Osteoblast (primary cell): Measurements from ENCODE around the gene TBX21. TPM values are rescaled to one million over a fixed set of nuclear protein-coding genes. Genes with fewer than 3 reads are reported as not detected.

ENCODE experiments used
- total RNA-seq: library from RNA; depleted of rRNA; stranded (reverse); fragments of >200 nt; gene quantifications from 2 replicates; pipeline ENCODE4 v1.2.3, GENCODE V29; 2012

Gene TBX21
- total RNA-seq, 1 donor: not detected

Other genes starting within 250 kb of the TBX21 start
- gene NPEPPS, start 202.1 kb upstream of the TBX21 start, total RNA-seq: 104 and 105 TPM in 2 replicates
- gene KPNB1, start 83.3 kb upstream of the TBX21 start, total RNA-seq: 331 and 351 TPM in 2 replicates
- gene TBKBP1, start 39.1 kb upstream of the TBX21 start, total RNA-seq: 11.8 and 11.9 TPM in 2 replicates
- gene OSBPL7, start 88.6 kb downstream of the TBX21 start, total RNA-seq: 8.0 and 8.3 TPM in 2 replicates
- gene MRPL10, start 98.3 kb downstream of the TBX21 start, total RNA-seq: 32.7 and 35.8 TPM in 2 replicates
- gene LRRC46, start 98.4 kb downstream of the TBX21 start, total RNA-seq: not detected in 2 replicates
- 41.0 and 42.7 TPM in 2 replicates for gene SCRN2, start 108.0 kb downstream of the TBX21 start, total RNA-seq
- gene SP6, start 117.9 kb downstream of the TBX21 start, total RNA-seq: under 0.01 TPM in 2 replicates
- gene SP2, start 163.0 kb downstream of the TBX21 start, total RNA-seq: 2.4 and 2.5 TPM in 2 replicates
- 31.5 and 32.4 TPM in 2 replicates for gene PNPO, start 208.3 kb downstream of the TBX21 start, total RNA-seq
- not detected in 2 replicates for gene PRR15L, start 224.6 kb downstream of the TBX21 start, total RNA-seq
- 46.6 and 50.3 TPM in 2 replicates for gene CDK5RAP3, start 237.9 kb downstream of the TBX21 start, total RNA-seq